Measurements from ENCODE around the gene TRPM3. TPM values are rescaled to one million over a fixed set of nuclear protein-coding genes. Genes with fewer than 3 reads are reported as not detected.
A peak's percentile ranks its signal among the peaks of the same experiment; 100 is the strongest.

The TRPM3 gene
- total RNA-seq, 1 experiment from 2014 or later = 5.4 TPM

DNA sequence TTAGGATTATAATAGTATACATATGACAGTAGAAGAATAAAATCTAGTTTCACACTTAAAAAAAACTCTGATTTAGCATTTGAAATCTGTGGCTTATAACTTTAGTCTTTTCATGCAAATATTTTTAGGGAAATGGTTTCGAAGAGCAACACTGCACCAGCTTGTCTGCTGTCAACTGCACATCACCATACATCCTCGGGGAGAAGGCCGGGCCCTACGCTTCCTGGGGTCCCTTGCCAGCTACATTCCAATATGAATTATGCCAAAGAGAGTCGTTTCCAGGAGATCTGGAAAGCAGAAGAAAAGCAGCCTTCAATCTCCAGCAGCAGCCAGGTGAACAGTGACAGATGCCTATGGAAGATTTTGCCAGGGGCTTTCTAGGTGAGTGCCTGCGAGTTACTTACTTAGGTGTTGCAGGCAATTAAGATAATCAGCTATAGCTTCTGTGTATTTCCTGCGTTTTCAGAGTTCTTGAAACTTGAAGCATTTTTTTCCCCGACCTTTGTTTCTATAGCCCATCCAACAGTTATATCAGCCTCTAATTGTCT, 166.8 kb downstream of the TRPM3 start:
- ATAC-seq (no peak), DNase-seq (ENCODE audit: low spot score) (no peak)
- Mint-ChIP-seq H3K4me3 (no peak overlapping the region), H3K4me1 (peaks cover 15% of the 10 kb centered on the region), H3K36me3 (no peaks in the 10 kb centered on the region), H3K27me3 (ENCODE audit: low read depth) (no peaks in the 10 kb centered on the region), H3K27ac (no peak overlapping the region; the same call in 1 of the 2 replicates), H3K9me3 (no peaks in the 10 kb centered on the region)
- ChIA-PET CTCF (interaction anchor here (1.1 to 1.2 kb wide), 2 partner anchors 18 to 314 kb away, joined by 3 to 4 read pairs; no protein-coding TSS in a partner anchor), POLR2A (no interaction called here)
- TF ChIP-seq ZBTB21 (CRISPR knock-in tag; IDR thresholded peaks at IDR 0.05; ENCODE audit: borderline replicate concordance) (no peak), ZNF121 (CRISPR knock-in tag; IDR thresholded peaks at IDR 0.05) (no peak), TP53 (CRISPR knock-in tag; IDR thresholded peaks at IDR 0.05) (no peak), ETV6 (CRISPR knock-in tag; IDR thresholded peaks at IDR 0.05) (no peak), GTF2I (CRISPR knock-in tag; conservative IDR thresholded peaks at IDR 0.05) (no peak), SP1 (CRISPR knock-in tag; conservative IDR thresholded peaks at IDR 0.05) (no peak), ZNF232 (CRISPR knock-in tag; IDR thresholded peaks at IDR 0.05) (no peak), JUN (CRISPR knock-in tag; IDR thresholded peaks at IDR 0.05) (no peak)
- TF ChIP-seq, protein P1, sequence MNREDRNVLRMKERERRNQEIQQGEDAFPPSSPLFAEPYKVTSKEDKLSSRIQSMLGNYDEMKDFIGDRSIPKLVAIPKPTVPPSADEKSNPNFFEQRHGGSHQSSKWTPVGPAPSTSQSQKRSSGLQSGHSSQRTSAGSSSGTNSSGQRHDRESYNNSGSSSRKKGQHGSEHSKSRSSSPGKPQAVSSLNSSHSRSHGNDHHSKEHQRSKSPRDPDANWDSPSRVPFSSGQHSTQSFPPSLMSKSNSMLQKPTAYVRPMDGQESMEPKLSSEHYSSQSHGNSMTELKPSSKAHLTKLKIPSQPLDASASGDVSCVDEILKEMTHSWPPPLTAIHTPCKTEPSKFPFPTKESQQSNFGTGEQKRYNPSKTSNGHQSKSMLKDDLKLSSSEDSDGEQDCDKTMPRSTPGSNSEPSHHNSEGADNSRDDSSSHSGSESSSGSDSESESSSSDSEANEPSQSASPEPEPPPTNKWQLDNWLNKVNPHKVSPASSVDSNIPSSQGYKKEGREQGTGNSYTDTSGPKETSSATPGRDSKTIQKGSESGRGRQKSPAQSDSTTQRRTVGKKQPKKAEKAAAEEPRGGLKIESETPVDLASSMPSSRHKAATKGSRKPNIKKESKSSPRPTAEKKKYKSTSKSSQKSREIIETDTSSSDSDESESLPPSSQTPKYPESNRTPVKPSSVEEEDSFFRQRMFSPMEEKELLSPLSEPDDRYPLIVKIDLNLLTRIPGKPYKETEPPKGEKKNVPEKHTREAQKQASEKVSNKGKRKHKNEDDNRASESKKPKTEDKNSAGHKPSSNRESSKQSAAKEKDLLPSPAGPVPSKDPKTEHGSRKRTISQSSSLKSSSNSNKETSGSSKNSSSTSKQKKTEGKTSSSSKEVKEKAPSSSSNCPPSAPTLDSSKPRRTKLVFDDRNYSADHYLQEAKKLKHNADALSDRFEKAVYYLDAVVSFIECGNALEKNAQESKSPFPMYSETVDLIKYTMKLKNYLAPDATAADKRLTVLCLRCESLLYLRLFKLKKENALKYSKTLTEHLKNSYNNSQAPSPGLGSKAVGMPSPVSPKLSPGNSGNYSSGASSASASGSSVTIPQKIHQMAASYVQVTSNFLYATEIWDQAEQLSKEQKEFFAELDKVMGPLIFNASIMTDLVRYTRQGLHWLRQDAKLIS (CRISPR knock-in tag; IDR thresholded peaks at IDR 0.05; ENCODE audit: borderline replicate concordance) = no peak
- TF ChIP-seq, protein P2, sequence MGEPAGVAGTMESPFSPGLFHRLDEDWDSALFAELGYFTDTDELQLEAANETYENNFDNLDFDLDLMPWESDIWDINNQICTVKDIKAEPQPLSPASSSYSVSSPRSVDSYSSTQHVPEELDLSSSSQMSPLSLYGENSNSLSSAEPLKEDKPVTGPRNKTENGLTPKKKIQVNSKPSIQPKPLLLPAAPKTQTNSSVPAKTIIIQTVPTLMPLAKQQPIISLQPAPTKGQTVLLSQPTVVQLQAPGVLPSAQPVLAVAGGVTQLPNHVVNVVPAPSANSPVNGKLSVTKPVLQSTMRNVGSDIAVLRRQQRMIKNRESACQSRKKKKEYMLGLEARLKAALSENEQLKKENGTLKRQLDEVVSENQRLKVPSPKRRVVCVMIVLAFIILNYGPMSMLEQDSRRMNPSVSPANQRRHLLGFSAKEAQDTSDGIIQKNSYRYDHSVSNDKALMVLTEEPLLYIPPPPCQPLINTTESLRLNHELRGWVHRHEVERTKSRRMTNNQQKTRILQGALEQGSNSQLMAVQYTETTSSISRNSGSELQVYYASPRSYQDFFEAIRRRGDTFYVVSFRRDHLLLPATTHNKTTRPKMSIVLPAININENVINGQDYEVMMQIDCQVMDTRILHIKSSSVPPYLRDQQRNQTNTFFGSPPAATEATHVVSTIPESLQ (CRISPR knock-in tag; IDR thresholded peaks at IDR 0.05) = no peak
- TF ChIP-seq, protein P3, sequence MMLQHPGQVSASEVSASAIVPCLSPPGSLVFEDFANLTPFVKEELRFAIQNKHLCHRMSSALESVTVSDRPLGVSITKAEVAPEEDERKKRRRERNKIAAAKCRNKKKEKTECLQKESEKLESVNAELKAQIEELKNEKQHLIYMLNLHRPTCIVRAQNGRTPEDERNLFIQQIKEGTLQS (CRISPR knock-in tag; conservative IDR thresholded peaks at IDR 0.05) = no peak

DNA sequence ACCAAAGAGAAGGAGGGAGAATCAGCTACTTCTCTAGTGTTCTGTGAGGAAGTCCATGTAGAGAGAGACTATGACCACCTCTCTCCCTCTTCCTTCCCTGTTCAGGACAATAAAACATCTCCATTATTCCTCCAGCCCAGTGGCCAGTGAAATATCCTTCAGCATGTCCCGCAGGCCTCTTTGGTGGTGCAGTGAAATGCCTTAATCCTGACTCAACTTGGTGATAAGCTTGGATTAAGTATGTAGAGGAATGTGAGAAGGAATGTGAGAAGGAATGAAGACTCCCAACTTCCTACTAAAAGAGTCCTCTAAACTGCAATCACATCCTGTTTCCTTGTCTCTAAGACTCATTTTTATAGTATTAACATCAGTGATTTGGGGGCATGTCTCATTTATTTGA, 167.3 kb downstream of the TRPM3 start:
- DNase-seq (ENCODE audit: low spot score) = no peak

More for the DNA sequence above, 167.3 kb downstream of the TRPM3 start:
- no peak for TF ChIP-seq FOXK1 (CRISPR knock-in tag; IDR thresholded peaks at IDR 0.05)
- TF ChIP-seq, protein P4, sequence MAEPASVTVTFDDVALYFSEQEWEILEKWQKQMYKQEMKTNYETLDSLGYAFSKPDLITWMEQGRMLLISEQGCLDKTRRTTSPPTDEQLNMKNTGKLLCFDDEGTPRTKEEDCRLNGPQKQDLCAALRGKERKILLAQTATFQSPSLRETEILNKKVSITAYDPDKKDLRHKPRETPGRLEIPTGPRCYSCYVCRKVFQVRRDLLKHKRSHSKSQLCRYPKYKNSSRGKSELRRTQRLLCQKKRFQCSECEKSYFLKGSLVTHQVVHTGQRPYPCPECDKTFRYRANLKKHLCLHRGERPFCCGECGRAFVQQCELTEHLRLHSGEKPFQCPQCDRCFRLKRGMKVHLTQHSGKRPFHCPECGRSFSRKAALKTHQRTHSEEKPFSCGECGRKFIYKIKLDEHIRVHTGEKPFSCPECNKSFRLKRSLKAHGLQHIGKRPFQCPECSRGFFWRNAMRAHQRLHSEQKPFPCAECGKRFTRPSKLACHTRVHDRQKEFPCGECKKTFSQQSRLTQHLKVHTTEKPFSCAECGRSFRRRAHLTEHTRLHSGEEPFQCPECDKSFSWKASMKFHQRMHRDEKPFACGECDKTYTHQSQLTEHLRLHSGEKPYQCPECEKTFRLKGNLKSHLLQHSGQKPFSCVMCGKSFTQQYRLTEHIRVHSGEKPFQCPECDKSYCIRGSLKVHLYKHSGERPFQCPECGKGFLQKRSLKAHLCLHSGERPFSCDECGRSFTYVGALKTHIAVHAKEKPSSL (CRISPR knock-in tag; conservative IDR thresholded peaks at IDR 0.05) = no peak
- TF ChIP-seq, protein P2 (CRISPR knock-in tag; IDR thresholded peaks at IDR 0.05) = no peak
- Mint-ChIP-seq H3K36me3 (no peaks in the 10 kb centered on the region), H3K27ac (no peak overlapping the region; the same call in 1 of the 2 replicates), H3K4me1 (peaks cover 15% of the 10 kb centered on the region), H3K9me3 (no peaks in the 10 kb centered on the region), H3K27me3 (ENCODE audit: low read depth) (no peaks in the 10 kb centered on the region), H3K4me3 (no peak overlapping the region)
- ChIA-PET POLR2A (no interaction called here), CTCF (interaction anchor here (1.1 to 1.2 kb wide), 2 partner anchors 17 to 314 kb away, joined by 3 to 4 read pairs; no protein-coding TSS in a partner anchor)
- peak; percentile 88 for ATAC-seq

All from WTC11 (cell line).